HepG2 (cell line): ENCODE measurements around the gene HES3.

Source experiments
- EP300 ChIP-seq, 3 experiments: sonication (generic) in 1 of 3; formaldehyde crosslinking in 1 of 3; IDR thresholded peaks; 2 replicates each; pipeline versions ENCODE4 v1.5.1 to v1.6.1; 2011 to 2020; ENCODE audit warnings: low read depth in 2 of 3, low read length in 2 of 3, borderline replicate concordance in 1 of 3, improper control_type of control experiment in 1 of 3, mild to moderate bottlenecking in 1 of 3, missing genetic modification reagents in 1 of 3, moderate library complexity in 1 of 3
- JUN ChIP-seq: sonication (generic); formaldehyde crosslinking; IDR thresholded peaks from 2 replicates; pipeline ENCODE4 v1.4.0; 2020; ENCODE audit warnings: mild to moderate bottlenecking, missing genetic modification reagents
- MAX ChIP-seq: IDR thresholded peaks from 2 replicates; pipeline ENCODE4 v1.6.1; 2012; ENCODE audit warnings: inconsistent platforms
- MBNL3 ChIP-seq: fragments of 250-450 bp; sonication (Bioruptor Pico); conservative IDR thresholded peaks from 2 replicates; pipeline ENCODE4 v1.8.0; 2022; ENCODE audit warnings: mild to moderate bottlenecking, inconsistent platforms
- MYPOP ChIP-seq: sonication (generic); formaldehyde crosslinking; IDR thresholded peaks from 2 replicates; pipeline ENCODE4 v1.8.1; 2023; ENCODE audit warnings: mild to moderate bottlenecking, moderate library complexity, missing genetic modification reagents
- PCBP2 ChIP-seq: fragments of 200-400 bp; formaldehyde crosslinking; optimal IDR thresholded peaks from 2 replicates; pipeline ENCODE3; 2018; ENCODE audit warnings: low read length, low read depth; ENCODE audit not compliant: poor library complexity, severe bottlenecking
- TFDP2 ChIP-seq: sonication (generic); formaldehyde crosslinking; IDR thresholded peaks from 2 replicates; pipeline ENCODE4 v1.4.0; 2020; ENCODE audit warnings: missing genetic modification reagents
- ZNF121 ChIP-seq: sonication (generic); formaldehyde crosslinking; IDR thresholded peaks from 2 replicates; pipeline ENCODE4 v1.5.0; 2020; ENCODE audit warnings: mild to moderate bottlenecking, missing genetic modification reagents
- ZNF160 ChIP-seq: sonication (generic); formaldehyde crosslinking; IDR thresholded peaks from 2 replicates; pipeline ENCODE4 v1.8.0; 2022; ENCODE audit warnings: mild to moderate bottlenecking, inconsistent platforms, missing genetic modification reagents
- ZNF354B ChIP-seq: sonication (generic); formaldehyde crosslinking; IDR thresholded peaks from 2 replicates; pipeline ENCODE4 v1.8.0; 2022; ENCODE audit warnings: mild to moderate bottlenecking, missing genetic modification reagents
- ZZZ3 ChIP-seq: sonication (generic); formaldehyde crosslinking; IDR thresholded peaks from 2 replicates; pipeline ENCODE4 v1.4.0; 2020; ENCODE audit warnings: missing genetic modification reagents, mild to moderate bottlenecking, borderline replicate concordance
- TF ChIP-seq, protein P1 (sequence below): sonication (generic); formaldehyde crosslinking; IDR thresholded peaks from 2 replicates; pipeline ENCODE4 v1.5.0; 2020; ENCODE audit warnings: mild to moderate bottlenecking, missing genetic modification reagents, moderate library complexity

DNA sequence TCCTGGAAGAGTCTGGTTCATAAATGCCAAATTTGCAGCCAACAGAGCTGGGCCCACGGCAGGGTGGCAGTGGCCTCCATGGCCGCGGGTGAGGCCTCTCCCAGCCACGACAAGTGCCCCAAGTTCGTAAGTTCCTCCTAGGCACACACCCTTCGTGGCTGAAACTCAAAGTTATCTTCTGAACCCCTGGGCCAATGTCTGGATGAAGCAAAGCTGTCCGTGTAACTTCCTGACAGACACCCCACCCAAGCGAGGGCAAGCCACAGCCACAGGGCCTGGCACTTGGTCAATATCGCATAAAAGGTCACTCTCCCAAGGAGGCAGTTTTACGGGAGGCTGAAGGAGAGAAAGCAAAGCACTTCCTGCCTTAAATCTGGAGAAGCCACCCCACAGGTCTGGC is 44.7 kb downstream of the HES3 start:
- TF ChIP-seq ZNF354B (CRISPR knock-in tag) = no peak
- no peak for TF ChIP-seq EP300 (IDR thresholded peaks at IDR 0.05; ENCODE audit: low read depth in 2 of 2, low read length in 2 of 2)
- TF ChIP-seq EP300 (CRISPR knock-in tag; IDR thresholded peaks at IDR 0.05; ENCODE audit: borderline replicate concordance) = no peak
- TF ChIP-seq JUN (CRISPR knock-in tag) = no peak
- no peak for TF ChIP-seq TFDP2 (CRISPR knock-in tag)
- no peak for TF ChIP-seq MYPOP (CRISPR knock-in tag)
- no peak for TF ChIP-seq ZNF121 (CRISPR knock-in tag)
- no peak for TF ChIP-seq ZNF160 (CRISPR knock-in tag)
- TF ChIP-seq ZZZ3 (CRISPR knock-in tag) = no peak
- no peak for TF ChIP-seq MAX
- TF ChIP-seq, protein P1, sequence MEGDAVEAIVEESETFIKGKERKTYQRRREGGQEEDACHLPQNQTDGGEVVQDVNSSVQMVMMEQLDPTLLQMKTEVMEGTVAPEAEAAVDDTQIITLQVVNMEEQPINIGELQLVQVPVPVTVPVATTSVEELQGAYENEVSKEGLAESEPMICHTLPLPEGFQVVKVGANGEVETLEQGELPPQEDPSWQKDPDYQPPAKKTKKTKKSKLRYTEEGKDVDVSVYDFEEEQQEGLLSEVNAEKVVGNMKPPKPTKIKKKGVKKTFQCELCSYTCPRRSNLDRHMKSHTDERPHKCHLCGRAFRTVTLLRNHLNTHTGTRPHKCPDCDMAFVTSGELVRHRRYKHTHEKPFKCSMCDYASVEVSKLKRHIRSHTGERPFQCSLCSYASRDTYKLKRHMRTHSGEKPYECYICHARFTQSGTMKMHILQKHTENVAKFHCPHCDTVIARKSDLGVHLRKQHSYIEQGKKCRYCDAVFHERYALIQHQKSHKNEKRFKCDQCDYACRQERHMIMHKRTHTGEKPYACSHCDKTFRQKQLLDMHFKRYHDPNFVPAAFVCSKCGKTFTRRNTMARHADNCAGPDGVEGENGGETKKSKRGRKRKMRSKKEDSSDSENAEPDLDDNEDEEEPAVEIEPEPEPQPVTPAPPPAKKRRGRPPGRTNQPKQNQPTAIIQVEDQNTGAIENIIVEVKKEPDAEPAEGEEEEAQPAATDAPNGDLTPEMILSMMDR (CRISPR knock-in tag) = no peak
- TF ChIP-seq PCBP2 = no peak
- TF ChIP-seq MBNL3 (CRISPR knock-in tag) = no peak
